Stimulated activated naive CD4-positive, alpha-beta T cell treated with Interleukin-2 at 50 U/mL for 16 hours (primary cell): Measurements from ENCODE around the gene TROAP.
"Not testable (repeated sequence)": the region's sequence is repeated elsewhere in the genome, so short reads cannot be mapped to it uniquely, and the experiment has no call there.

Experiments used
- DNase-seq: peaks from one replicate; lab custom pipeline; 2025; lab: John Stamatoyannopoulos, UW

Gene TROAP

DNA sequence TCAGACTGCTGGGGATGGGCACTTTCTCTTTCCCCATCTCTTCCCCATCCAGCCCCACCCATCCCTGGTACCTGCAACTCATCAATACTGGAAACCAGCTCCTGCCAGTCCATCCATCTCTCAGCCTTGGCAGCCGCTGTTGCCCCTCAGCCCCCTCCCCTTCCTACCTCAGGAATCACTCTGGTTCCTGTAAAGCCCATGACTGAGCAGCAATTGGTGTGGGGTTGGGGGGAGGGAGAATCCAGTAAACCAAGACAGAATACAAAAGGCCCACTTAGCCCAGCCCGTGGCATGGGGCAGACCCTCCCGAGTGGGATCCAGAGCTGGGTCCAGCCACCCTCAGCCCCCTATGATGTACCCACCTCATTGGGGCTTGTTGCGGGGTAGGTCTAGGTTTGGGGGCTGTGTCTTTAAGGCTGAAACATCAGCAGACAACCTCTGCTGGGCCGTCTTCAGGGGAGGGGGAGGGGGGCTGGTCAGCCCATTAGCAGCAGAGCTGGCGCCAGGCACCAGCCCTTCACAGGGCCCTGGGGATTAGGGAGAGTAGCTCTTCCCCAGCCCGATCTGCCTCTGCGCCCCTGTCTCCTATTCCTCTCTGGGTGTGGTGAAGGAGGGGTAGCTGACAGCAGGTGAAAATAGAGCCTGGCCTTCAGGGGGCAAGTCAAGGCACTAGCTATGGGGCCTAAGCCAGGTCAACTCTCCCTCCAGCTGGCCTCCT lies 28.8 kb upstream of the TROAP start:
- DNase-seq = no peak

DNA sequence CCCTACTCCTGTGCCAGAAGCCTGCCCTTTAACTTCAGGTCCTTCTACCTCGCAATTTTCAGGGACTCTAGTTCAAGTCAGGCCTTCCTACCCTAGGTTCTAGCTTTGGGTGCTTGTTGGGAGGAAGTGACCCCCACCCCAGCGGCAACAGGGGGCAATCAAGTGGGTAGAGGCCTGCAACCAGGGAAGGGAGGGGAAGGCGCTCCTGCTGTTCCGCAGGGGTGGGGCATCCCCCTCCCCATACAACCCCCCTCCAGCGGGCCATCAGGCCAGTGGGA lies 28.3 kb upstream of the TROAP start:
- DNase-seq = no peak

DNA sequence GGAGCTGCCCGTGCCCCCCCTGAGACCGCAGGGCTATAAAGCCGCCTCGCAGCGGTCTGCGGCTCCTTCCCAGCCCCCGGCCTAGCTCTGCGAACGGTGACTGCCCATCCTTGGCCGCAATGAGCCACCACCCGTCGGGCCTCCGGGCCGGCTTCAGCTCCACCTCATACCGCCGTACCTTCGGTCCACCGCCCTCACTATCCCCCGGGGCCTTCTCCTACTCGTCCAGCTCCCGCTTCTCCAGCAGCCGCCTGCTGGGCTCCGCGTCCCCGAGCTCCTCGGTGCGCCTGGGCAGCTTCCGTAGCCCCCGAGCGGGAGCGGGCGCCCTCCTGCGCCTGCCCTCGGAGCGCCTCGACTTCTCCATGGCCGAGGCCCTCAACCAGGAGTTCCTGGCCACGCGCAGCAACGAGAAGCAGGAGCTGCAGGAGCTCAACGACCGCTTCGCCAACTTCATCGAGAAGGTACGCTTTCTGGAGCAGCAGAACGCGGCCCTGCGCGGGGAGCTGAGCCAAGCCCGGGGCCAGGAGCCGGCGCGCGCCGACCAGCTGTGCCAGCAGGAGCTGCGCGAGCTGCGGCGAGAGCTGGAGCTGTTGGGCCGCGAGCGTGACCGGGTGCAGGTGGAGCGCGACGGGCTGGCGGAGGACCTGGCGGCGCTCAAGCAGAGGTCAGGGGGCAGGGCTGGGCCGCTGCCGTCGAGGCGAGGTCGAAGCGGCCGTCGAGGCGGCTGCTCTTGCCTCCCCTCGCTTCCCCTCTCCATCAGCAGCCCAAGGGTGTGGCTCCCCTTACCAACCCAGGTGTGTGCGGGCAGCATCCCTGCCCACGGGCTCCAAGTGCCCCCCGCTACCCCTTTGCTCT lies 27.7 kb upstream of the TROAP start, which contains the start of gene PRPH:
PRPH (plus strand) TSS at position 66 of the 855 bp plus-strand sequence; CDS start at position 120, 54 bp downstream.
- DNase-seq = no peak

DNA sequence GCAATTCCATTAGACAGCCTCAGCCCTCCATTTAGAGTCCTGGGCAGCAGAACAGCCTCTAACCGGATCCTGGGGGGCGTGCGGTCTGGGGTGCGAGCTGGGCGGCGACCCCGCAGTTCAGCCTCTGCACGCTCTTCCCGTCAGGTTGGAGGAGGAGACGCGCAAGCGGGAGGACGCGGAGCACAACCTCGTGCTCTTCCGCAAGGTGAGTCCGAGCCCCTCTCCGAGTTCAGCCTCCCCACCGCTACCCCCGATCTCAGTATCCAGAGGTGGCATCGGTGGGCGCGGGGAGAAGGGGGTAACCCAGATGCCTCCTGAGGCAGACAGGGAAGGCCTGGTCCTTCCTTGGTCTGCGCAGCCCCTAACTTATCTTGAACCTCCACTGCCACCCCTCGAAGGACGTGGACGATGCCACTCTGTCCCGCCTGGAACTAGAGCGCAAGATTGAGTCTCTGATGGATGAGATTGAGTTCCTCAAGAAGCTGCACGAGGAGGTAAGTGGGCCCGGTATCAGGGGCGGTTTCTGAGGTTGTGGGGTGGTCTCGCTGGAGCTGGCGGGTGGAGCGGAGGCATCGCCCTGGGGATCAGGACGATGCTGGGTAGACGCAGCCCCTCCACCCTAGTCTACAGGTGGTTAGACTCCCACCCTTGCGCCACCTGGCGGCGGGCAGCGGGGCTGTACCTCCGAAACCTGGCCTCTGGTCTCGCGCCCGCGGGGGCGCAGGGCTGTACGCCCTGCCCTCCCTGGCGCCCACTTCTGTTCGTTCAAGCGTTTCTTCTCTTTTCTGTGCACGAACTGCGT lies 26.8 kb upstream of the TROAP start:
- peak; percentile 45 for DNase-seq

DNA sequence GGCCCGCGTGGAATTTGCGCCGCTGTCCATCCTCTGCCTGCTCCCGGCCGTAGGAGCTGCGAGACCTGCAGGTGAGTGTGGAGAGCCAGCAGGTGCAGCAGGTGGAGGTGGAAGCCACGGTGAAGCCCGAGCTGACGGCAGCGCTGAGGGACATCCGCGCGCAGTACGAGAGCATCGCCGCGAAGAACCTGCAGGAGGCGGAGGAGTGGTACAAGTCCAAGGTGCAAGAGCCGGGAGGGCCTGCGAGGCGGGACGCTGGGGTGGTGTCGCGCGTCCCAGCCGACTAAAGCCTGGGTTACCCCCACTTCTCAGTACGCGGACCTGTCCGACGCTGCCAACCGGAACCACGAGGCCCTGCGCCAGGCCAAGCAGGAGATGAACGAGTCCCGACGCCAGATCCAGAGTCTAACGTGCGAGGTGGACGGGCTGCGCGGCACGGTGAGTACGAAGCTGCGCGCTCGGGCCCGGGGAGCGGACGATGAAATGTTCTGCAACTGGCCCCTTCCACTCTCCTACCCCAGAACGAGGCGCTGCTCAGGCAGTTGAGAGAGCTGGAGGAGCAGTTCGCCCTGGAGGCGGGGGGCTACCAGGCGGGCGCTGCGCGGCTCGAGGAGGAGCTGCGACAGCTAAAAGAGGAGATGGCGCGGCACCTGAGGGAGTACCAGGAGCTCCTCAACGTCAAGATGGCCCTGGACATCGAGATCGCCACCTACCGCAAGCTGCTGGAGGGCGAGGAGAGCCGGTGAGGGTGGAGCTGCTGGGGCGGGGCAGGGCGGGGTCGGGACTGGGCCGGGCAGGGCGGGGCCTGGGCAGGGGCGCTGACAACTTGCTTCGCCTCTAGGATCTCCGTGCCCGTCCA lies 26.0 kb upstream of the TROAP start:
- DNase-seq = peak; percentile 23

DNA sequence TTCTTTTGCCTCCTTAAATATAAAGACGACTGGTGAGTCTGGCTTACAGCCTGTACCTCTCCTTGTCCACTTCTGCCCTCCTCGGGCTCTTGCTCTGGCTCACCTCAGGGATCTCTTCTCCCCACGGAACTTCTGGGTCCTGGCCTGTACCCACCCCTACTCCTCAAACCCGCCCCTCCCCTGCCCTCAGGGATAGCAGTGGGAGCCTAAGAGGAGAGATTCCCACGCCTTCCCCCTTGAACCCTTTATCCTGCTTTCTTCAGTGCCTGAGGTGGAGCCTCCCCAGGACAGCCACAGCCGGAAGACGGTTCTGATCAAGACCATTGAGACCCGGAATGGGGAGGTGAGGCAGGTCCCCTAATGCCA lies 25.4 kb upstream of the TROAP start:
- DNase-seq = no peak

DNA sequence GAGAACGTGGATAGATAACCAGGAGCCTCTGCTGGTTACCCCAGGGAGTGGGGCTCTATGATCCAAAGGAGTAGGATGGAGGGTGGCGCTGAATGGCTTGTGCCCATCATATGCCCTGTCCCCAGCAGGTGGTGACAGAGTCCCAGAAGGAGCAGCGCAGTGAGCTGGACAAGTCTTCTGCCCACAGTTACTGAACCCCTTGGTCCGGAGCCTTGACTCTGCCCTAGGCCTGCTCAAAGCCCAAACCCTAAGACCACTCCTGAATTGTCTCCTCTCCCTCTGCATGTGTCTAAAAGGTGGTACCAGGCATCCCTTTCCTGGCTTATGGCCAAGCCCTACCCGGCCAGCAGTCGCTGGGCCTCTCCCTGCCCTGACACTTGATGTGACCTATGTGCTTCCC lies 24.9 kb upstream of the TROAP start:
- no peak for DNase-seq

DNA sequence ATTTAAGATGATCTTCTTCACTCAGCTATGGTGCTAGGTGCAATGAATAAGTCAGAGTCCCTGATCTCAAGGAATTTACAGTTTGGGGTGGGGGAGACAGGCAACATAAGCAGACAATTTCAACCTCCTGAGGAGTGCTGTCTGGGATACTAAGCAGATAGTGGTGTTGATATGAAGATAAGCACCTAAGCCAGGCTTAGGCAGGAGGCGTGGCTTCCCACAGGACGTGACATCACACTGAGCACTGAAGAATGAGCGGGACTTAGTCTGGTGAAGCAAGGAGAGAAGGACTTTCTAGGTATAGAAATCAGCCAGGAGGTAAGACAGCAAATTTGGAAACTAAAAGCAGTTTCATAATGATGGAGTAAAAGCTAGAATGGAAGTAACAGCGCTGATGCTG lies 21.3 kb upstream of the TROAP start:
- peak; percentile 2 for DNase-seq

DNA sequence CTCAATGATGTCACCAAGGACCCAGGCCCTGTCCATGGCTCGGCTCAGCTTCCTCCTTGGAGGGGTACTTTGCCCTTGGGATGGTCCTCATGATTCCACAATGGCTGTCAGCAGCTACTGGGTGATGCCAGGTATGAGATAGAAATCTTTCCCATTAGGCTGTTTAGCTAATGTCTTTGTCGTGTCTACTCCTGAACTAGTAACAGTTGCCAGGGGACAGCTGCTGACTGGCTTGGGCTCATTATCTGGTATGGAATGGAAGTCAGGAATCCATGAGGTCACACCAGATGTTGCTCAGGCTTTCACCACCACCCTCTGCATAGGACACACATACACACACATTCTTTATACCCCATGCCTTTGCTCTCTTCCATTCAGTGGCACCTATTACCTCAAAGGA lies 18.9 kb upstream of the TROAP start:
- DNase-seq = no peak

DNA sequence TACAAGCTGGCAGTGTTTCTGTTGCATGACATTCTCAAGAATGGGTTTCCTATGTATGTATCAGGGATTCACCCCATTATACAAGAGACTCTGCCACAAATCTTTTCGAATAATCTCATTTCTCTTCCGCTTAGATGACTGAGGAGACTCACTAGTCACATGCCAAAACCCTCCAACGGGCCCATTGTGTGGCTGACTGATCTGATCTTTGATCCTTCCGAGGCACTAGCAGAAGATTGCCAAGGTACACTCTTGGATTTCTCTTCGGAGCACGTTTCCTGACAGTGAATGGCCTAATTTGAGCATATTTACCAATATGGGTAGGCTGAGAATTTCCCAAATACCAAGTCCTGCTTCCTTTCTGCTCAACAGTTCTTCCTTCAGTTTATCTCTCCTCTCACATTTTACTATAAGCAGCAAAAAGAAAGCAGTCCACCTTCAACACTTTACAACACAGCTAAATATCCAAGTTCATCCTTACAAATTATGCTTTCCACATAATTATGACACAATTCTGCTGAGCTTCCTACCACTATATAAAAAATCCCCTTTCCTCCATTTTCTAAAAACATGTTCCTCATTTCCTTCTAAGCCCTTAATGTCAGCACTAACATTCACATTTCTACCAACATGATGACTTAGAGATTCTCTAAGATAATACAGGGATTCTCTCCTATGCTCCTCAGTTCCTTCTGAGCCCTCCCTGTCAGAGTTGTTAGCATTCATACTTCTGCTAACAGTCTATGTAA lies 17.1 kb upstream of the TROAP start:
- DNase-seq = no peak

DNA sequence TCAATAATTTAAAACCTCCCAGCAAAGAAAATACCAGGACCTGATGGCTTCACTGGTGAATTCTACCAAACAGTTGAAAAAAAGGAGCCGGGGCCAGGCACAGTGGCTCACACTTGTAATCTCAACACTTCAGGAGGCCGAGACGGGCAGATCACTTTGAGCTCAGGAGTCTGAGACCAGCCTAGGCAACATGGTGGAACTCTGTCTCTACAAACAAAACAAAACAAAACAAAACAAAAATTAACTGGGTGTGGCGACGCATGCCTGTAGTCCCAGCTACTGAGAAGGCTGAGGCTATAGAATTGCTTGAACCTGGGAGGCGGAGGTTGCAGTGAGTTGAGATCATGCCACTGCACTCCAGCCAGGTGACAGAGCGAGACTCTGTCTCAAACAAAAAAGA lies 13.7 kb upstream of the TROAP start:
- DNase-seq = no peak

DNA sequence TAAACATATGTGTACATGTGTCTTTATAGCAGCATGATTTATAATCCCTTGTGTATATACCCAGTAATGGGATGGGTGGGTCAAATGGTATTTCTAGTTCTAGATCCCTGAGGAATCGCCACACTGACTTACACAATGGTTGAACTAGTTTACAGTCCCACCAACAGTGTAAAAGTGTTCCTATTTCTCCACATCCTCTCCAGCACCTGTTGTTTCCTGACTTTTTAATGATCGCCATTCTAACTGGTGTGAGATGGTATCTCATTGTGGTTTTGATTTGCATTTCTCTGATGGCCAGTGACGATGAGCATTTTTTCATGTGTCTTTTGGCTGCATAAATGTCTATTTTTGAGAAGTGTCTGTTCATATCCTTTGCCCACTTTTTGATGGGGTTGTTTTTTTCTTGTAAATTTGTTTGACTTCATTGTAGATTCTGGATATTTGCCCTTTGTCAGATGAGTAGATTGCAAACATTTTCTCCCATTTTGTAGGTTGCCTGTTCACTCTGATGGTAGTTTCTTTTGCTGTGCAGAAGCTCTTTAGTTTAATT lies 12.5 kb upstream of the TROAP start:
- DNase-seq = not testable (repeated sequence)

DNA sequence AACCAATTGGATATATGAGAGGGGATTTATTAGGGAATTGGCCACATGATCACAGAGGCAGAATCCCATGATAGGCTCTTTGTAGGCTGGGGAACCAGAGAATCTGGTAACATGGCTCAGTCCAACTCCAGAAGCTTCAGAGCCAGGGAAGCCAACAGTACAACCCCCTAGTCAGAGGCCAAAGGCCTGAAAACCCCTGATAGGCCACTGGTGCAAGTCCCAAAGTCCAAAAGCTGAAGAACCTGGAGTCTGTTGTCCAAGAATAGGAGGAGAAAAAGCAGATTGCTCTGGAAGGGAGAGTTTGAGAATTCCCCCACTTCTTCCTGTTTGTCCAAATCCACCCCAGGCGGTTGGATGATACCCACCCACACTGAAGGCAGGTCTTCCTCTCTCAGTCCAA lies 8.2 kb upstream of the TROAP start:
- DNase-seq = no peak

DNA sequence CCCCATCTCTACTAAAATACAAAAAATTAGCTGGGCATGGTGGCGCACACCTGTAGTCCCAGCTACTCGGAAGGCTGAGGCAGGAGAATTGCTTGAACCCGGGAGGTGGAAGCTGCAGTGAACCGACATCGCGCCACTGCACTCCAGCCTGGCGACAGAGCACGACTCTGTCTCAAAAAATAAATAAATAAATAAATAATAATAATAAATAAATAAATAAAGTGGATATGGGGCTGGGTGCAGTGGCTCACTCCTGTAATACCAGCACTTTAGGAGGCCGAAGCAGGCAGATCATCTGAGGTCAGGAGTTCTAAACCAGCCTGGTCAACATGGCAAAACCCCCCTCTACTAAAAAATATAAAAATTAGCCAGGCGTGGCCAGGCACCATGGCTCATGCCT lies 5.9 kb upstream of the TROAP start:
- DNase-seq = not testable (repeated sequence)

DNA sequence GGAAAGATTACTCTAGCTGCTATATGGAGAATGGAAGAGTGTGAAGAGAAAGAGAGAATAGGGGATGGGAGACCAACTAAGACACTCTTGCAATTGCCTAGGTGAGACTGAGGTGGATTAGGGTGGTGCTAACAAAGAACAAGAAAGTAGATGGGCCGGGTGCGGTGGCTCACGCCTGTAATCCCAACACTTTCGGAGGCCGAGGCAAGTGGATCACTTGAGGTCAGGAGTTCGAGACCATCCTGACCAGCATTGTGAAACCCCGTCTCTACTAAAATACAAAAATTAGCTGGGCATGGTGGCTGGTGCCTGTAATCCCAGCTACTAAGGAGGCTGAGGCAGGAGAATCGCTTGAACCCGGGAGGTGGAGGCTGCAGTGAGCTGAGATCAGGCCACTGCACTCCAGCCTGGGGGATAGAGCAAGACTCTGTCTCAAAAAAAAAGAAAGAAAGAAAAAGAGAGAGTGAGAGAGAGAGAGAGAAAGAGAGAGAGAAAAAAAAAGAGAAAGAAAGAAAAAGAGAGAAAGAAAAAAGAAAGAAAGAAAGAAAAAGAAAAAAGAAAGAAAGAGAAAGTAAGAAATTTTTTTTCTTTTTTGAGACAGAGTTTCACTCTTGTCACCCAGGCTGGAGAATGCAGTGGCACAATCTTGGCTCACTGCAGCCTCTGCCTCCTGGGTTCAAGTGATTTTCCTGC lies 2.5 kb upstream of the TROAP start:
- not testable (repeated sequence) for DNase-seq

DNA sequence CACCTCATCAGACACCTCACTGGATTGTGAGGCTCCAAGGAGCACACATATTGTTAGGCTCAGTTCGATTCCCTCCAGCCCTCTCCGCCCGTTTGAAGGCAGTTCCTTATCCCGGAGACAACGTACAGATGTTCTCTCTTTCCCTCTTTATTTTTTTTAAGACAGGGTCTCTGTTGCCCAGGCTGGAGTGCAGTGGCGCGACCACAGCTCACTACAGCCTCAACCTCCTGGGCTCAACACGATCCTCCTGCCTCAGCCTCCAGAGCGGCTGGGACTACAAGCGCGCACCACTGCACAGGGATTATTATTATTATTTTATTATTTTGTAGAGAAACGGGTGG lies 718 bp upstream of the TROAP start:
- DNase-seq = no peak

DNA sequence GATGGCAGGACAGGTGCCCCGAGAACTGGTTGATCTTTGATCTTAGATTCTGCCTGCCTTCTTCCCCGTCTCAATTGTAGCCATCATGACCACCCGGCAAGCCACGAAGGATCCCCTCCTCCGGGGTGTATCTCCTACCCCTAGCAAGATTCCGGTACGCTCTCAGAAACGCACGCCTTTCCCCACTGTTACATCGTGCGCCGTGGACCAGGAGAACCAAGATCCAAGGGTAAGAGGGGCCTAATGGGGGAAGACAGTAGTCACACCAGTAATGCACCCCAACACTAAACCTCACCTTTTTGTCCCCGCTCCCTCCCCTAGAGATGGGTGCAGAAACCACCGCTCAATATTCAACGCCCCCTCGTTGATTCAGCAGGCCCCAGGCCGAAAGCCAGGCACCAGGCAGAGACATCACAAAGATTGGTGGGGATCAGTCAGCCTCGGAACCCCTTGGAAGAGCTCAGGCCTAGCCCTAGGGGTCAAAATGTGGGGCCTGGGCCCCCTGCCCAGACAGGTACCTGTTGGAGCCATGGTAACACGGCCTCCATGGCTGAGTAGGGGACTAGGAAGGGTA lies 556 bp downstream of the TROAP start:
- no peak for DNase-seq

DNA sequence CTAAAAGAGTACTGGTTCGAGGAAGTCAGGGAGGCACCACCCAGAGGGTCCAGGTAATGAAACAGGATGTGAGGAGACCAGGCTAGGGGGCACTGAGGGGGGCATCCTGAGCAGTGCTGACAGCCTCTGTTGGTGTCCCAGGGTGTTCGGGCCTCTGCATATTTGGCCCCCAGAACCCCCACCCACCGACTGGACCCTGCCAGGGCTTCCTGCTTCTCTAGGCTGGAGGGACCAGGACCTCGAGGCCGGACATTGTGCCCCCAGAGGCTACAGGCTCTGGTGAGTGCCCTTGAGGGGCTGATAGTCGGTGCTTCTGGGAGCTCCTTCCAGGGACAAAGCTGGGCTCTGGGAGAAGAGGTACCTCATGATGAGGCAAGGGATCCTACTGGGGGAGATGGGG lies 2.6 kb downstream of the TROAP start:
- no peak for DNase-seq

DNA sequence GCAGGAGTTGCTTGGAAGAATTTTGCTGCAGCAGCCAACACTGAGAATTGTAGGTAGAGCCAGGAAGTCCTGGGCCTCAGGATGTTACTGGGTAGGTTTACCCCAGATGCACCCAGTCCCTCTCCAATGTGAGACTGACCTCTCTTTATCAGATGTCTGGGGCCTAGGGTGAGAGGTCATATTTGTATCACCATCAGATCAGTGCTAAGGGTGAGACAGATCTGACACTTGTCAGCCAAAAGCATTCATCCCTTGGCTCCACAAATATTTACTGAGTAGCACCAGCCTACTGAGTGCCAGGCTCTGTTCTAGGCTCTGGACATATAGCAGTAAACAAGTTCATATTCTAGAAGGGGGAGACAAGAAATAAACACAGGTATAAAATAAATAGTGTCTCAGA lies 4.3 kb downstream of the TROAP start:
- DNase-seq = no peak

DNA sequence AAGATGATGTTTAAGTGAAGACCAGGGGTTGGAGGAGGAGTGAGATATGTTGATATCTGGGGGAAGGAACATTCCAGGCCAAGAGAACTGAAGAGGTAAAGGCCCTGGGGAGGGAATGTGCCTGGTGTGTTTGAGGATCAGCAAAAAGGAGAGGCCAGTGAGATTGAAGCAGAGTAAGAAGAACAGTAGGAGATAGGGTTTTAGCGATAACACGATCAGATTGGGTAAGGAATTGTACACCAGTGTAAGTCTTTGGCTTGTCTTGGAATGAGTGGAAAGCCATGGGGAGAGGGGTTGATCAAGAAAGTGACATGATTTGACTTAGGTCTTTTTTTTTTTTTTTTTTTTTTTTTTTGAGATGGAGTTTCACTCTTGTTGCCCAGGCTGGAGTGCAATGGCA lies 4.8 kb downstream of the TROAP start:
- no peak for DNase-seq
